GM21737 (cell line): ENCODE data around the gene ZNG1C.
"Not testable (repeated sequence)": the region's sequence is repeated elsewhere in the genome, so short reads cannot be mapped to it uniquely, and the experiment has no call there.

Experiments used
- ATAC-seq: cut with Tn5 transposase; IDR thresholded peaks from one replicate; pipeline ENCODE4 v1.9.1; 2021; ENCODE audit warnings: mild to moderate bottlenecking, moderate library complexity; ENCODE audit not compliant: unreplicated experiment

Gene ZNG1C

DNA sequence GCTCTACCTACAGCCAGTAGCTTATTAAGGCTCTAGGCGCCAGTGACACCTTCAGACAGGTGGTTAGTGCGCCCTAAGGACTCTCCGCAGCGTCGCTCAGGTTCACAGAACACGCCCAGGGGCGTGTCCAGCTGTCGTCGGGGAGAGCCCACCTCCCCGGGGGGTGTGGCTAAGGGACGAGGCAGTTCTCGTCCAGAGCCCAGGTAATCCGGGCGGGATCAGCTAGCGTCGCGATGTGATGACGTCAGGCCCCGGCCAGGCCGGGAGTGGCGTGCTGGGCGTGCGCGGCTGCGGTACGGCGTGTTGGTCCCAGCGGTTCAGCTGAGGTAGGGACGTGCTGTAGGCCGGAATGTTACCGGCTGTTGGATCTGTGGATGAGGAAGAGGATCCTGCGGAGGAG, at the start of gene ZNG1C:
TSS of gene ZNG1C (plus strand) at position 301 of the 400 bp plus-strand sequence. CDS start at position 350, 49 bp downstream.
- not testable (repeated sequence) for ATAC-seq

DNA sequence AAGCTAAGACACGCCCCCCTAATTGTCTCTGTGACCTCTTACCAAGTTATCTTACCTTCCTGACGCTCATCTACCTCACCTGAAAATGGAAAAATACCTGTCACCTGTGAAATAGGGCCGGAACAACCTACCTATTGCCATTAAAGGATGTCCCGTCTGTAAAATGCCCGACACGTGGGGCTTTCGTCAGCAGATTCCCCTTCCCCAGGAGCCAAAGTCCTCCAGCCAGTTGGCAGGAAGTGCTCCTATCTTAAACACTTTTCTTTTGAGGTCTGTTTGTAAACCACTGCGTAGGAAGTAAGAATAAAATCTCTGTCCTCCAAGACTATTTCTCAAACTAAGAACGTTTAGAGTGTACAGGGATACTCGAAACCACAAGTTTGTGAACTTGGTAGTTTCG, 654 bp downstream of the ZNG1C start:
- ATAC-seq = not testable (repeated sequence)

DNA sequence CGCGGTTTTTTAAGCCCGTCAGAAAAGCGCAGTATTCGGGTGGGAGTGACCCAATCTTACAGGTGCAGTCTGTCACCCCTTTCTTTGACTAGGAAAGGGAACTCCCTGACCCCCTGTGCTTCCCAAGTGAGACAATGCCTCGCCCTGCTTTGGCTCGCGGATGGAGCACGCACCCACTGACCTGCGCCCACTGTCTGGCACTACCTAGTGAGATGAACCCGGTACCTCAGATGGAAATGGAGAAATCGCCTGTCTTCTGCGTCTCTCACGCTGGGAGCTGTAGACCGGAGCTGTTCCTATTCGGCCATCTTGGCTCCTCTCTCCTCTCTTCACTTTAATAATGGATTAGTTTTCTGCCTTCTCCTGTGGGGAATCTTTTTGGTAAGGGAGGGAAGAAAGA, 39.3 kb downstream of the ZNG1C start:
- ATAC-seq = not testable (repeated sequence)

DNA sequence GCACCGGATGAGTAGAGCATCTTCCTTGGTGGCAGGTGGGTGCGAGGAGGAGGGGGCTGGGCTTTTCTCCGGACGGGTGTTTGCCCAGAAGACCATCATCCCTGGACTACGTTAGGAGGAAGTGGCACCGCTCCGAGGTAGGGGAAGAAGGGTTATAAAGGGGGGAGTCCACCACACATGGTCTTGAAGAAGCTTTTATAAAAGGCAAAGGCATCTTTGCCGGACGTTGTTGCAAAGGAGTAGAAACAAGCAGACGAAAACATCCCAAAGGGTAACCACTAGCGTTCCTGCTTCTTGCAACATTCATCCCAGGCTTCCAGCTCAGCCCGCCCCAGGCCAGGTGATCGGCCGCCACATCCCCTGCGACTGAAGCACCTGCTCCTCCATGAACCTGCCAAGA, 60.8 kb downstream of the ZNG1C start, which contains the start of gene FOXD4L3:
TSS of gene FOXD4L3 (plus strand) at position 301 of the 400 bp plus-strand sequence. CDS start at position 386, 85 bp downstream.
- not testable (repeated sequence) for ATAC-seq

DNA sequence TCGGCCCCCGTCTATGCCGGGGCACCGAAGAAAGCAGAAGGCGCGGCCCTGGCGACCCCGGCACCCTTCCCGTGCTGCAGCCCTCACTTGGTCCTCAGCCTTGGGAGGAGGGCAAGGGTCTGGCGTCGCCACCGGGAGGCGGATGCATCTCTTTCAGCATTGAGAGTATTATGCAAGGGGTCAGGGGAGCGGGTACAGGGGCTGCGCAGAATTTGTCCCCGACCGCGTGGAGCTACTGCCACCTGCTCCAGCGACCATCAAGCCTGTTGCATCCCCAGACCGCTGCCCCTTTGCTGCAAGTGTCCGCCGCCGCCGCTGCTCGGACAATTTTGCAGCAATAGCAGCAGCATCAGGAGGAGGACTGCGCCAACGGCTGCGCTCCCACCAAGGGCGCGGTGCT, 62.0 kb downstream of the ZNG1C start:
- ATAC-seq = not testable (repeated sequence)

DNA sequence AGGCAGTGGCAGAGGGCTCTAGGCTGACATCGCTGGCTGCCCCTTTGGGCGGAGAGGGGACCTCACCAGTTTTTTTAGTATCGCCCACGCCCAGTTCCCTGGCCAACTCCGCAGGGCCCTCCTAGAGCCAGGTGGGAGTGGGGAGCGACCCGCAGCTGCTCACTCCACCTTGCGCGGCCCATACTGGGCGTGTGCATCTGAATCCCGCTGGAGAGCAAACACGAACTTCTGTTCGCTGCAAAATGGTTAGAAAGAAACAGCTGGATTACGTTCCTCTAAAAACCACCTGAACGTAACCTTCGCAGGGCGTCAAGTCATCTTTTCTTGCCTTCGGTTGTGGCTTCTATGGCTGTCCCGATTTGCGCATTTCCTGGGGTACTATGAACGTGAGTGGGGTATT, 62.4 kb downstream of the ZNG1C start:
- not testable (repeated sequence) for ATAC-seq

DNA sequence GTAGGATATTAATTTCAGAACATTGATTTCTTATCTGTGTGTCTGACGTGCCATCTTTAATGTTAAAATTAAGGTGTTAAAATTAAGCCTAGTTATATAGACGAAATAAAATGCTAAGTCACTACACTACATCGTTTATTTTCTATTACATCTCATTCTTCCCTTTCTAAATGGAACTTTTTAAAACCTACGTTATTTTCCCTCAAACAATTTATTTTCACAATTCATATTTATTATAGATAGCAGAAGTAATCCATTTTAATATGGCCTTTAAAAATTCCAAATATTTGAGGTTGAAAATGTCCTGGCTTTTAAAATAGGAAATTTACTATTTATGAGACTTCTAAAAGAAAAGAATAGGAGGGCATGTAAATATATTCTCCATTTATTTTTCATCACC, 63.0 kb downstream of the ZNG1C start:
- not testable (repeated sequence) for ATAC-seq

DNA sequence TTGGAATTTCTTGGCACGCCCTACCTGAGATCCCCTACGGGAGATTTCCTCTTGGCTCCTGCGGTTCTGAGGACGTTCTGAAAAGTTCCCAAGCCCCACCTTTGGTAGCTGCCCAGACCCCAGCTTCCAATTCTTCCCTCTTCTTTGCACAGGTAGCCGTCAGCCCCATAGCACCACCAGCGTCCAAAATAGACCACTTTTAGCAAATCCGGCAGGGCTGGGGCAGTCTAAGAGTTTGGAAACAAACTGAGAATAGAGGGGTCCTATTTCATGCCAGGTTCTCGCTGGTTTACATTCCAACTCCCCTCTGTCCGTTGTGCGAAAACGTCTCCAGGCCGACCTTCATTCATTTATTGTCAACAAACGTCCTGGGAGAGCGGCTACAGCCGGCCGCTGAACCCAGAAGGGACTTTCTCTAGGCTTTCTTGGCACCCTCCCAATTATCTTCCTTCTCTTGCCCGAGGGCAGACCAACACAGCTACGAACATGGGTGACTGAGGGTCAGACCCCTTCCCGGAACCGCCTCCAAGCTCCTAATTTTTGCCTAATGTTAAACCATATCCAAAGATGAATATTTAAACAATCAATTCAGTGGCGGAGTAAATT, 64.0 kb downstream of the ZNG1C start:
- not testable (repeated sequence) for ATAC-seq

DNA sequence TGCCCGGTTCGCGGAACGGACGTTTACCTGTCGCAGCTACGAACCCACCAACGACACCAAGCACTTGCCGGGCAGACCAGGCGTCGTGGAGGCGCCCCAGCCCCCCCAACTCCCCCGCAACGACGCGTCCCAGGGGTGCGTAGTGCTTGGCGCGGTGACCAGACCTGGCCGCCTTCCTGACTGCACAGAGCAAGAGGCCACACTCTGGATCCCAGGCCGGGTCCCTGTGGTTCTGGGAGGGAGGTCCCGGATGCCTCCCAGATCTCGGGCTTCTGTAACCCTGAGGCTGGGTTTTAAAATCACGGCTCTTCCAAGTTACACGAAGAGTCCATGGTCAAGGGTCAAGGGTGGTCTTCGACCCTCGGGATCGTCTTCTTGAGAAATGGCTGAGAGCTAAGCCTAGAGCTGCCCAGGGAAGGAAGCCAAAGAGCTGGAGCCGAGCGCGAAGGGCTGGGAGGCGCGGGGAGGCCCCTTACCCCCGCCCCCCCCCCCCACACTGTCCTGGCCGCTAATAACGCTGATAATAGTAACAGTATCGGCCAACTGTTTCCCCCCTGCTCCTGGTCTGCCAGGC, 64.7 kb downstream of the ZNG1C start:
- ATAC-seq = not testable (repeated sequence)

DNA sequence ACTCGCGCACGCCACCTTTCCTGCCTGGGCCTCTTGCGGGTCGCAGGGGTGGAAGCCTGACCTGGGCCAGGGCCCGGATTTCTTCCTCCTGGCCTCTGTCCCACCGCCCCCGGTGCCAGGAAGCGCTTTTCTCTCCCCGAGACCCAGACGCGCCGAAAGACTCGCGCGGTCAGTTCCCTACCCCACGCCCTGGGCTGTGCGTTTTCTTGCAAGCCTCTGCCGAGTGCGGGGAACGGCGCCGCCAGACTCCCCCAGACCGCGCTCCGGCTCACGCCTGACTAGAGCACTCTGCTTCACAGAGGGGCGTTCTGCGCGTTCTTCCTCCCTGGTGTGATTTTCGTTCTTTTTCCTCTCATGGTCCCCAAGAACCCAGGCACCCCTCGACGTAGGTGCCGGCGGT, 65.3 kb downstream of the ZNG1C start:
- not testable (repeated sequence) for ATAC-seq

DNA sequence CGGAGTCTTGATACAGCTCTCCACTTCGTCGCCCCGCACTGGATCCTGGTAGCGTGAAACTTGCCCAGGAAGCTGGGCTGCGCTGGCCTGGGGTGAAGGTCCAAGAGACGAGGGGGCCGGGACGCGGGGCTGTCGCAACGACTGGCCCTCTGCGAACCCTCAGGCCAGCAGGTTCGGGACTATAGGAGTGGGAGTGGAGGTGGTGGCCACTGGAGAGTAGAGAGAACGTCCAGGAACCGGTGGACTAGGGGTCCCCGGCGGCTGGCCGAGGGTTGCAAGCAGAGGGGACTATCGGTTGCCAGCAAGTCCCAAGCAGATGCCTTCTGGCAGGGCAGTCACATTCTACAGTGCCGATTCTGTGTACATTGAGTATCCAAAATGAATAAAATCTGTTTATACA, 65.9 kb downstream of the ZNG1C start:
- ATAC-seq = not testable (repeated sequence)

DNA sequence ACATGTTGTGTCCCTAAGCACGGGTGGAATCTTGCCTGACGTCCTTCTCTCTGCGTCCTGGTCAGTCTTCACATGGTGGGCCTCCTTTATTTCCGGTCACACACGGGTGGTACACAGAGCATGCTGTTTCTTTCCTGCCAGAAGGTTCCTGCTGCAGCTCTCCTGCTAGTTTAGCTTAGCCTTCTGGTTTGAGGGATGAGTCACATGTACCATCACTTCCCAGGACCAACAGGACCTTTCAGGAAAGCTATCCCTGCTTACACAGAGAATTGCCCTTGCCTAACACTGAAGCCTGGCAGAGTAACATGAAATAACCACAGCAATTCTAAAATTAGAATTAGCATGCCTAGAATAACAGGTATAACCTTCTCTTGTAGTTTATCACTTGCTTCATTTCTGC, 69.4 kb downstream of the ZNG1C start:
- ATAC-seq = not testable (repeated sequence)

DNA sequence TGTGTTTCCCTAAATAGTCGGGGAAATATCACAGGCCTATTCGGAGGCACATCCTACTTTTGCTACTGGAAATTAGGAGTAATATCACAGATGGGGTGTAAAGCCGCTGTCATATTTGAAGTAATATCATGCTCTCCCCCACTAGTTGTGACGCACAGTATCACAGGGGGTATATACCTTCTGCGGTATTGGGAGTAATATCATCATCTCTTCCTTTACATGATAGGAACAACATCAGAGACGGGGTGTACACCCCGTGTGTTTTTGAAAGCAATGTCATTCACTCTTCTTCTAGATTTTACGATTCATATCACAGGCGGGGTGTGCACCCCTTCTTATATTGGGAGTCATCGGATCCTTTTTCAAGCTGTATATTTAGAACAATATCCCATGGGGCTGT, 76.4 kb downstream of the ZNG1C start:
- not testable (repeated sequence) for ATAC-seq

DNA sequence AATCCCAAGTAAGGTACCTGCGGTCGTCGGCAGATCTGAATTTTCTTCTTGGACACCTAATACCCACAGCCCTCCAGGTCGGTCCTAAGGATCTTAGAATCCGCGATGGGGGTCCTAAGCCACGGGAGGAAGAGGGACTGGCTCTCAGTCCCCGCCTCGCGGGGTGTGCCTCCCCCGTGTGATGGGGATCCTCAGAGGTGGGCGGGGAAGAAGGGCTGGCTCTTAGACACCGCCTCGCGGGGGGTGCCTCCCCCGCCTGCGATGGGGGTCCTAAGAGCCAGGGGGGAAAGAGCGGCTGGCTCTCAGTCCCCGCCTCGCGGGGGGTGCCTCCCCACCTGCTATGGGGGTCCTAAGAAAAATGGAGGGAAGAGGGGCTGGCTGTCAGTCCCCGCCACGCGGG, 82.0 kb downstream of the ZNG1C start:
- ATAC-seq = not testable (repeated sequence)

DNA sequence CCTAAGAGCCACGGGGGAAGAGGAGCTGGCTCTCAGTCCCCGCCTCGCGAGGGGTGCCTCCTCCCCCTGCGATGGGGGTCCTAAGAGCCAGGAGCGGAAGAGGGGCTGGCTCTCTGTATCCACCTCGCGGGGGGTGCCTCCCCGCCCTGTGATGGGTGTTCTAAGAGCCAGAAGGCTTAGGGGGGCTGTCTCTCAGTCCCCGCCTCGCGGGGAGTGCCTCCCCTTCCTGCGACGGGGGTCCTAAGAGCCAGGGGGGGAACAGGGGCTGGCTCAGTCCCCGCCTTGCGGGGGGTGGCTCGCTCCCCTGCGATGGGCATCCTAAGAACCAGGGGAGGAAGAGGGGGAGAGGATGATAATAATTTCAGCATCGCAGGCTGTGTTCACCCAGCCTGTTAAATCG, 82.7 kb downstream of the ZNG1C start:
- not testable (repeated sequence) for ATAC-seq

DNA sequence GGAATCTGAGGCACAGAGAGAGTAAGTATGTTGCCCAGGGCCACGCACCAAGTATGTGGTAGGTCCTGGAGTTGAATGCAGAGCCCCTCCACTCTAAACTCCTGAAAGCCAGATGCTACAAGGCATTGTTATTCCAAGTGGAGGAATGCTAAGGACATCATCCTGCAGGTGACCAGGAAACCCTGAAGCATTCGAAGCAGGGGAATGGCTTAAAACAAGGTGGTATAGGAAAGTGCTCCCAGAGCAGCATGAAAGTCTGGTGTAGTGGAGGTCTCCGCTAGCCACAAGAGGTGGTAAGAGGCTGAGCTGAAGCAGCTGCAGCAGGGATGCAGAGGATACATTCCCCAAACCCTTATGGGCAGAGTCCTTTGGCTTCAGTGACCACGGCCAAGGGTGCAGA, 87.3 kb downstream of the ZNG1C start:
- not testable (repeated sequence) for ATAC-seq

DNA sequence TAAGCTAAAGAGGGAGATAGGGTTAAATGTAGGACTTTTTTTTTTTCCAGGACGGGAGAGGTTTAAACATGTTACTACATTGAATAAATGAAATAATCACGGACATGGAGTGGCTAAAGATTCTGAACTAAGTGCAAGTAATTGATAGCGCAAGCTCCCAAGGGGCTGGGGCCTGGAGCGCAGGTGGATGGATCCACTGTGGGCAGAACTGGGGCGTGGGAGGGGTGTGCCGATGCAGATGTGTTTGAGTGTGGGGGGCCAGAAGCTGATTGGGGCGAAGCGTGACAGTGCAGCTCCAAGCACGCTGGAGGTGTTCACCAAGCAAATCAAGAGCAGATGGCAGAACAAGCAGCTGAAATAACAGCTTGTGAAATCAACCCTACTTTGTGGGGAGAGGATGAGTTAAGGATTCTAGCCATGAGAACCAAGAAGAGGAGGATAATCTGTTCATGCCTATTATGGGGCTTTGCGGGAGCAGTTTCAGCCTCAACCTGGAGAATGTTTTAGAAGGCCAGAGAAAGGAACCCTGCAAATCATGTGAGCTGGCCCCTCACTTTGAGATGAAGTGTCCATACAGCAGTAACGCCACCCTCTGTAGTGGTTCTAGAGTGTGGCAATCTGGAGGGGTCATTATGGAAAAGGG, 88.9 kb downstream of the ZNG1C start:
- not testable (repeated sequence) for ATAC-seq

DNA sequence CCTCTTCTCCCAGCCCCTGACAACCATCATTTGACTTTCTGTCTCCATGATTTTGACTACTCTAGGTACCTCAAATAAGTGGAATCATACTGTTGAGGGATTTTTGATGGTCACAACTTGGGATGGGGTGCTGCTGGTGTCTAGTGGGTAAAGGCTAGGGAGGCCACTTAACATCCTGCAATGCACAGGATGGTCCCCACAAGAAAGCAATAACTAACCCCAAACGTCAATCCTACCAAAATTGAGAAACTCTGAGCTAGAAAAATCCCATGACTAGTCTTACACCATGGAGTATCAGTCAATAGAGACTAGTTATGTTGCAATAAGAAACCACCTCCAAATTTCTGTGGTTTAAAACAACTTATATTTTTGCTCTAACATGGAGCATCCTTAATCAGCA, 90.3 kb downstream of the ZNG1C start:
- ATAC-seq = not testable (repeated sequence)

DNA sequence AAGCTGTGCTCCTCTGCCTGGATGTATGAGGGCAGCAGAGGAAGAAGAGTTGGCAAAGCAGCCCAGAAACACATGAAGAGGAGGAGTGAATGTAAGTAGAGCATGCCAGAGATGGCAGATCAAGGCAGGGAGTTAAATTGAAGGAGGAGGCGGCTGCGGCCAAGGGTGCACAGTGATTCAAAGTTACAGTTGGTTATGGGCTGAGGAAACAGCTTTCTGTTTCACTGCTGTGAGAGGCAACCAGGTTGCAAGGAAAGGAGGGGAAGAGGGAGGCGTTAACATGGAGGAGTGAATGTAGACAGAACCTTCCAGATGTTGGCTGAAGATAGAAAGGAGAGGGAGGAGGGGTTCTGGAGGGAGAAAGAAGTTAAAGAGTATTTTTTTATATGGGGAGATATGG, 94.2 kb downstream of the ZNG1C start:
- ATAC-seq = not testable (repeated sequence)

DNA sequence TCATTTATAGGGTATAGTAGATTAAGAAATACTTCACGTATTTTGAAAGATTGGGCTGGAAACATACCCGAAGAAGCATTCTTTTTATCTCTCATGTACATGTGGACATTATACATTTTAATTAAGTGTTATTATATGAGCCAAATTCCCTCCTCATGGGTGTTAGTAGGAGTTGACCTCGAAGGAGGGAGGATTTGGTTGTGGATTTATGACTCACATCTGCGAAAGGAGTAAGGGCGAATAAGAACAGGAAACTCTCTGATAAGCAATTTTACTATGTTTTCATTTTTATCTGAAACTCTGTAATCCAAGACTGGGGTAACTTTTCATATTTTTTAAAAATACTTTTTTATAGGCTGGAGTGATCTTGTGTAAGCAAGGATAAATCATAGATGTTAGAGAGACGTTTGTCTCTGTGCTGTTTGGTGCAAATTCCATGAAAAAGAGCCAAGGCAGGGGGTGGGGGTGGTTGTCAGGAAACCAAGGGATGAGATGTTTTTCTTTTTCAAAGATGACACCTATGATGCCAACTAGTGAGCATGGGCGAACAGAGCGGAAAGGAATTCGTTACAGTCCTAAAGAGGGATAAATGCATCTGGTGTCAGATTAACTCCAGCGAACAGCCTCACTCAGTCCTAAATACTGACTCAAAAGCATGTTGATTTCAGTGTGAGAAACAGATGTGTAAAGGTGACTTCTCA, 95.0 kb downstream of the ZNG1C start:
- not testable (repeated sequence) for ATAC-seq

DNA sequence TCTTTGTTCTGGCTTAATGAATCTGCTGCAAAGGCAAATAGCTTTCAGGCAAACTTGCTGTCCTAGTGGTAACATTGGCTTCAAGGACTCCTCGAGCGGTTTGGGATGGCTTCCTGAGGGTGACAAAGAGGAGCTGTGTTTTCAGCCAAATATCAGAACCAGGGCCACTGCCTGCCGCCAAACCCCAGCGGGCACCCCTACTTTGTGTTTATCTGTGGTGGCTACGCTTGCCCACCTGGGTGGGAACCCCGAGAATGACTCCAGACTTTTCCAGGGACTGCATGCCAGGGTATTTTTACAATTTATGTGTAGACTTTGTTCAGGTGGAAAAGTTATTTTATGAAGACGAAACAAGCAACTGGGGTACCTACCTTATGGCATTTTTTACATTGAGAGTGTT, 96.2 kb downstream of the ZNG1C start:
- ATAC-seq = not testable (repeated sequence)
